Esophagus mucosa (tissue), 1 donor: ENCODE results near the gene RAPGEF3. TPM values are rescaled to one million over a fixed set of nuclear protein-coding genes. Genes with fewer than 3 reads are reported as not detected.

Experiments
- ATAC-seq: fragments of 200-7000 bp; cut with Tn5 transposase; one replicate; pipeline ENCODE4 v1.9.1; 2020
- total RNA-seq: library from RNA; stranded (reverse); gene quantifications from one replicate; pipeline ENCODE4 v1.2.4, GENCODE V29; 2023
- donor health status: DM: yes; HTN: yes; CAD: no.

The RAPGEF3 gene
- total RNA-seq, 1 donor from 2014 or later, result 16.5 TPM

DNA sequence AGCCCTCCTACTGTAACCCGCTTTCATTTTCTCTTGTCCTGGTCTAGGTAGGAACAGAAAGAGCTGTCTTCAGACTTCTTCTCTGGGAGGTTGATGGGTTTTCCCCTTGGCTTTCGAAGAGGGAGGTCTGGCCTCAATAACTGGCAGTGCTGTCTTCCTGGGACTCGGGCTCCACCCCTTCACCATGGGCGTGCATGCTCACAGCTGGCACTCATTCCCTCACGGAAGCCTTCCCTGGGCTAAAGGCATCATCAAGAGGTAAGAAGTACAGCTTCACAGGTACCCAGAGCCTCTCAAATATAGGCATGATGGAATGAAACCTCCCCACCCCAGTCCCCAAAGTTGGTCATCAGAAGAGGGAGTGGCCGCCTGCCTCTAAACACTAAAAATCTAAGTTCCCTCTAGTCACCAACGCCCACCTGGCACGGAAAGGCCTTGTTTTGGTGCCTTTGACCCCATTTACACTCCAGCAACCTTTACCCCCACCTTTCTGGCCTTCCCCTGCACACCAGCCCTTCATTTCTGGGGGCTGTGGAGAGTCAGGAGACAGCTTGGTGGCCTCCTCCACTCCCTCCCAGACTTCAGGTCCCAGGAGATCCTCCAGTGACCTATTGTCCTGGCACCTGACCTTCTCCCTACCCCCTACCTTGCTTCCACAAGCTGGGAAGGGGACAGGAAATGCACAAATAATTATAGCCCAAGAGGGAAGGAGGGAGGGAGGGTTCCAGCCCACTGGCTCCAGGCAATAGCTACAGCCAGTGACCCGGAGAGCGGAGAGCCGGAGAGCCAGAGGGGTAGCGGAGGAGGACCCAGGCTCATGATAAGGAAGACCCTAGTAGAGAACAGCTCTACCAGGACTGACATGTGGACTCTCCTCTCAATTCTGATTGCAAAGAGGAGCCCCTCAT, 2.8 kb downstream of the RAPGEF3 start:
- peak; percentile 13 for ATAC-seq

DNA sequence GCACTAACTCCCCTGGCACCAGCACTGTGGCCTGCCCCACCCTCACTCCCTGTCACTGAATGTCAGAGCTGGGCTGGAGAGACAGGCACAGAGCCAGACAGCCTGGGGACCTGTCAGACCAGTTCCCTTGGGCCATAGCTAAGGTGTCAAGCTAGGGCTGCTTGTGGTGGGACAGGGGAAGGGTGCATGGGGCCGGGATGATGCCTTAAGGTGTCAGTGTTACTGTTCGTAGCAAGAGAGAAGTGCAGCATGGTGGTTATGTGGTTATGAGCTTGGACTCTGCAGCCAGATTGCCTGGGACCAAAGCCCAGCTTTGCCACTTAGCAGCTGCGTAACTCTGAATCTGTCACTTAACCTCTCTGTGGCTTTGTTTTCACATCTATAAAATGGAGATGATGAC, 3.8 kb downstream of the RAPGEF3 start:
- ATAC-seq, result peak; percentile 41

DNA sequence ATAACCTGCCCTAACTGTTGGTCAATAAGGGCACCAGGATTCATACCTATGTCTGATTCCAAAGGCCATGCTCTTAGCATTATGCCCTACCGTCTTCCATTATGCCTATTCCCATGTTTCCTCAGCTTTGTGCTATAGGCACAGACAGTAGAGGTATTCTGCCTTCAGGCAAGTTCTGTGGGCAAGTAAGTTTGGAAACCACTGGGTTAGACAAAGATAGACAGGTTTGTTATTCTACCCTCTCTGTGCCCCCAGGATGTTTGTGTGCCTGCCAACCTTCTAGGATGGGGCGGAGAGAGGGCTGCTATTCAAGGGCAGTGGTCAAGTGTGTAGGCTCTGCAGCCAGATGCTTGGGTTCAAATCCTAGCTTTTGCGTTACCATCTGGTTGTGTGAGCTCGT, 4.6 kb downstream of the RAPGEF3 start:
- ATAC-seq, result no peak

DNA sequence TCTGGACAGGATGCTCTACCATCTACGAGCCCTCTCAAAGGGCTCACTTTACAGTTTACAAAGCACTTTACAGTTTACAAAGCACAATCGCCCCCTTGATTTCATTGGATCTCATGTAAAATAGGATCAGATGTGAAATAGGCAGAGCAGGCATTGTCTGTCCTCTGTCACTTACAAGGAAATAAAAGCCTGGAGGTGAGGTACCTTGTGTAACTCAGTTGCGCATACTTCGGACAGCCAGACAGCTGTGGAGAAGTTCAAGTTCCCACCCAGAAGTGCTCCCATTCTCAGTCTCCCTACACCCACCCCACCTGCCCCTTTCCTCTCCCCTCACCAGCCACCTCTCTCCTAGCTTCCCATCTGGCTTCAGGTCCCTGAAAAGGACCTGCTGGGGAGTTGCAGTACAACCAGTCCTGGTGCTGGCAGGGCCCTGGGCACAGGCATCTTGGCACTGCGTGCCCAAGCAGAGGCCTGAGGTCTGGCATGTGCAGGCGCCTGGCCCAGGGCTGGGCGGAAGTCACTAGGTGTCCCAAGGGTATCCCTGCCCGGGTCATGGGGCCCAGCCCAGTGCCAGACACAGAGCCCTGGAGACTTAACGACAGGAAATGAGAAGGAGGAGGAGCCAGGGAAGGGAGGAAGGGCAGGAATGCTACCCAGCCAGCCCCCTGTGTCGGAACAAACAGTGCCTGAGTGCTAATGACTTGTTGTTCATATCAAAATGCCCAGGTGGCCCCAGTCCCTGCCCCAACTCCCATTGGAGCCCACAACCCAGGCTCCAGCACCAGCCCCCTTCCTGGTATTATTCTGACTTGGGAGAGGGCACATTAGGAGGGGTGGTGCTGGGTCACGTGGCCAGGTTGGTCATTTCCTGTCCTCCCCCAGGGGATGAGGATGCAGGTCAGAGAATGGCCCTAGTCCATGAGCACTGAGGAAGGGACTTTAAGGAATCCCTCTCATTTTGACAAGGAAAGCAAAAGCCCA, 5.4 kb downstream of the RAPGEF3 start:
- ATAC-seq, result peak; percentile 85

DNA sequence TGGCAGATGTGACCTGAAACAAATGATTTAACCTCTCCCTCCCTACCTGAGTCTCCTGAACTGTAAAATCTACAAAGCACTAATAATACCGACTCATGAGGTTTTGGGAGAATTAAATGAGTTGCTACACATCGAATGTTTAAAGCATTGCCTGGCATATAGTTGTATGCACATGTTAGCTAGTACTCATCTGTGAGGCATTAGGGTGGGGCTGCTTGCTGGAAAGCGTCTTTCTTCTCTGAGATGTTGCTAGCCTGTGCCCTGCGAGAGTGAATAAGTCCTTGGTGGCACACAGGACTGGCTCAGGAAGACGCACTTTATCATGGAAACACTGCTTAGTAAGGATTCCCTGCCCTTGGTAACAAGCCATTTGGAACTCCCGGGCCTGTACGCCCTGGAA, 6.1 kb downstream of the RAPGEF3 start:
- ATAC-seq, result peak; percentile 71

DNA sequence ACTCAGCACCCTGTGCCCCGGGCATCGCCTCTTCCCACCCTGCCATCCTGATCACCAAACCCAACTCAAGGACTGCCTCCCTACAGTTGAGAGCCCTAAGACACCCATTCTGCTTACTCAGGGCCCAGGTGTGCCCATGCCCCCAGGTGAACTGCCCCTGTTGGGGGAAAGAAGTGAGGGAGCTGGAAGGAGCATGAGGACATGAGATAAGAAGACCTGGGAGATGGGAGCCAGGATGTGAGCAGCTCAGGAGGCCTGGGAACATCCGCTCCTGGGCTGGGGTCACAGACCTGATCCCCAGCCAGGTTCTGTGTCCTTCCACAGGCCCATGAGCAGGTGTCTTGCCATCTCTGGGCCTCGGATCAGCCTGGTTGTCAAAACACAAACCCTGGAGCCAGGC, 6.6 kb downstream of the RAPGEF3 start:
- ATAC-seq, result no peak

DNA sequence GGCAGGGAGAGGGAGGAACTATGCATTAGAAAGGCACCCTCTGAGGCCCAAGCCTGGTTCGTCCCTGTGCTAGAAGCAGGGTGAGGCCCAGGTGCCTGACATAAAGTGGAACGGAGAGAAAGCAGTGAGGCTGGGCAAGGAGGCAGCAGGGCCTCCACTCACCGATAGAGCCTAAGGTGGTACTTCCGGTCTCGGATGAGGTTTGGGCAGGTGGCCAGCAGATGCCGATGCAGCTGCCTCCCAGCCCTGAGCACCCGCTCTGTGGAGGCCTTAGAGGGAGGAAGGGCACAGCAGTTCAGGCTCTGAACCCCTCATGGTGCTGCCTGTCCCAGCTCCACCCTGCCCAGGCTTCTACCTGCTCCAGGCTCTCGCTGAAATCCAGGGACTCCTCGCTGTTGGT, 7.1 kb downstream of the RAPGEF3 start:
- no peak for ATAC-seq

DNA sequence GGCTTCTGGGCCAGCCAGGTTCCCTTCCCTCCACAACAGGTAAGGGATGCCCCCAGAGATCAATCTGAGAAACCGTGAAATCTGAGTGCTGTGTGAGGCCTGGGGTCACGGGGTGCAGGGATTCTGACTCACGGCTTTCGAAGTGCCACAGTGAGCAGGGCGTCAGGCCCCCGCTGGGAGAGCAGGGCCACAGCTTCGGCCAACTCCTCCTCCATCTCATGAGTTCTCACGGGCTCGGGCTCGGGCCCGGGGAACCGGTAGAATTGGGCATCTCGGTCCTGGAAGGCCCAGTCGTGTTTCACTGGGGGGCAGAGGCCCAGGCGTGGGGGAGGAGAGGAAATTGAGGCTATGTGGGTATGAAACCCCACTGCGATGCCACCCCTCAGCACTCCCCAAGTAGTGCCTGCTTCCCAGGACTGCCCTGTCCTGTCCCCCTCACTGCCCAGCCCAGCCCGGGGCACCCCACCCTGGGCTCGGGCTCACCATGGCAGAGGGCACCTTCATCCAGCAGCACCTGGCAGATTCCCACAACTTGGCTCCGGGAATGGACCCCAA, 7.7 kb downstream of the RAPGEF3 start:
- no peak for ATAC-seq

DNA sequence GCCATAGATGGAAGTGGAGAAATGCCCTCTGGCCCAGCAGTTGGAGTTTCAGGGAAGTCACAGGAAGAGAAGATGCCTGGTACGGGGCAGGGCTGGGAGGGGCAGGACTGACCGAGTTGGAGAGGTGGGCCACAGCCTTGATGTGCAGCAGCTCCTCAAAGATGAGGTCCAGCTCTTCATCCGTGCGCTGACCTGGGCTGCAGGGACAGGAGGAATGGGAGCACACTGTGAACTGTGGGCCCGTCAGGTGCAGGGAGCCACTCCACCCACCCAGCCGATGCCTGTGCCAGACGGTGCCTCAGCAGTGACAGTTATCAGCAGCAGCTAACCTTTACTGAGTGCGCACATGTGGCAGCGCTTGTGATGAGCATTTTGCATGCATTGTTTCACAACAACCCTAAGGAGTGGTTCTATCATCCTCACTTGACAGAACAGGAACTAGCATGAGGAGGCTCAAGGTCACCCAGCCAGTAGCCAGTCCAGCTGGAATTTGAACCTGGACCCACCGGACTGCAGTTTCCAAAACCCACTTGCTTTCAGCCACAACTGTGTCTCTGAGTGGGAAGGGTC, 8.4 kb downstream of the RAPGEF3 start:
- no peak for ATAC-seq

DNA sequence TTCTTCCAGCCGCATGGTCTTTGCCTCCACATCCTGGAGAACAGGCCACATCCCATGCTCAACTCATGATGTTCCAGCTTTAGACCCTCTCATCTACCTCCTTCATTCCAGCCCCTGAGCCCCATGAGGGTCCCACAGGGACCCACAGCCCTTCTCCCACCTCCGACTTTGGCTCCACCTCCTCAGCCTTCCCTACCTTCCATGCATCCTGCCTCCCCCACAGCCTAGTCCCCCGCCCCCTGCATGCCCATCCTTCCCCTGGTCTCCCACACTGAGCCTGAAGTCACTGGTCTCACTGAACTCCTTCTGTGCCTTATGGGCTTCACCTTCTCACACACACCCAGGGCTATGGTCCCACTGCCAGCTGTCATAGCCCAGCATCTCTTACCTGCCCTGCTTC, 9.8 kb downstream of the RAPGEF3 start:
- ATAC-seq, result no peak

DNA sequence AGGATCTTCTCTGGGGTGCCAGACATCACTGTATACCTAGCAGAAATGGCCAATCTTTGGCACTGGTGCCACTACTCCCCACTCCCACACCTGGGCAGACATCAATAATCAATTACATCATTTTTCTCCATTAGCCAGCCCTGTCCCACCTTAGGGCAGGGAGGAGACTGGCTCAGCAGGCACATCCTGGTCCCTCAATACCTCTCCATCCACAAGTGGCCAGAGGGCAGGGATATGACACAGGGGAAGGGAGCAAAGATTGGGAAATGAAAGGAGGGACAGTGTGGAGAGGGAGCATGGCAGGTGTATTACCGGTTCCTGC, 10.2 kb downstream of the RAPGEF3 start:
- ATAC-seq, result no peak

DNA sequence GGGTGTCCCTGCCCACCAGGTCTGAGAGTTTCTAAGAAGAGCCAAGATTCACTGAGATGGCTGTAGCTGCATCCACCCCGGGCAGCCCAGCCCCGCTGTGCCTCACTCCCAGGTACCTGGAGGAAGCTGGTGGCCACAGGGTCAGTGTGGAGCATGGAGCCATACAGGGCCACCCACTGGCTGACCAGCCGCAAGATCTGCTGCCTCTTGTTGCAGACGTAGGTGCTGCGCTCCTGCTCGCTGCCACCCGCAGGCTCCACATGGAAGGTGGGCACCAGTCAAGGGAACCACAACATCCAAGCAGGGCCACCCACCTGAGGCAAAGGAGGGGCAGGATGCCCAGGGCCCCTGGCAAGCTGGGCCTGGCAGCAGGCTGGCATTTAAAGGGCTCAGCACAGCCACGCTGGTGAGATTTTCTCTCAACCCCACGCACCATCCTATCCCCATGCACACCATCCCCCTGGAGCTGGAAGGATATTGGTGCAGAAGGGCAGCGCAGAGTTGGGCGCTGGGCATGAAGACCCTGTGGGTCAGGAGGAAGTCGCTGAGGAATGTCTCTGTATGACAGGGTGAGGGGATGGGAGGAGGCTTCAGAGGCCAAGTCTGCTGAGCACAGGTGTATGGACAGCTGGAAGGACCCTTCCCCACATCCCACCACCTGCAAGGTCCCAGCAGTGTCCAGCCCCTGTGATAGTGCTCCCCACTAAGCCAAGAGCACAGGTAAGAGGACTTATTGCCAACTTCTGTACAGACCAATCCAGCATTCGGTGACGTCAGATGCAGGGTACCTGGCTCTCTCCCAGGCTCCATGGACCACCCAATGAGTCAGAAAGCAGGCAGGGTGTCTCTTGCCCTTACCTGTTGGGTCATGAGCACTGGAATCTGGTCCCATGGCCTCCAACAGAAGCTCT, 10.8 kb downstream of the RAPGEF3 start:
- no peak for ATAC-seq

DNA sequence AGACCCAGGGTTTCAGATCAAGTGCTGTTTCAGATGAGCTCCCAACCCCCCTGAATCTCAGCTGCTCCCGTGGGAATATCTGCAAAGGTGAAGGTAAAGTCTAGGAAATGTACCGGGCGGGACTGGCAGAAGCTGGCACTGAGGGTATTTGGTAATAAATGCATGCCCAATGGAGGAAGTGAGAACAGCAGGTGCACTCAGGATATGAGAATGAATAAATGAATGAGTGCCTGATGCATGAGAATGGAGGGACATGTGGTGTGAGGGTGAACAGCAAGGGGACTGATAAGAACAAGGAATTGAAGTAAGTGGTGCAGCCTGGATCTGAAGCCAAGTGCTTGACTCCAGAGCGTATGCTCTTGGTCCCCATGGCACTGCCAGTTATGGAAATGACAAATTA, 11.6 kb downstream of the RAPGEF3 start:
- no peak for ATAC-seq

DNA sequence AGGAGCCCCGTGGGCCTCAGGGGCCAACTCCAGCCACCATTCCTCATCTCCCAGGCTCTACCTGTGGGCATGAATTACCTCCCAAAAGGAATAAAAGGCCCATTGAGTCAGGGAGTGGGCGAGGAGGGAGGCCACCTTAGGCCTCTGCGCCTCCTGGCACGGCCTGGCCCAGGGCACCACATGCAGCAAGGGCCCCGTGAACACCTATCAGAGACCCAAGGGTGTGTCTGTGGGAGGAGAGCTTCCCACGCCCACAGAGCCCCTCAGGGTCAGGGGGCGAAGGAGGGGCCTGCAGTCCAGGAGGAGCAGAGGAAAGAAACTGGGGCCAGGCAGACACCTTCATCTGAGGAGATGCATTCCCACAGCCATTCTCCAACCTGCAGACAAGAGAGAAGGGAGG, 12.2 kb downstream of the RAPGEF3 start:
- no peak for ATAC-seq

DNA sequence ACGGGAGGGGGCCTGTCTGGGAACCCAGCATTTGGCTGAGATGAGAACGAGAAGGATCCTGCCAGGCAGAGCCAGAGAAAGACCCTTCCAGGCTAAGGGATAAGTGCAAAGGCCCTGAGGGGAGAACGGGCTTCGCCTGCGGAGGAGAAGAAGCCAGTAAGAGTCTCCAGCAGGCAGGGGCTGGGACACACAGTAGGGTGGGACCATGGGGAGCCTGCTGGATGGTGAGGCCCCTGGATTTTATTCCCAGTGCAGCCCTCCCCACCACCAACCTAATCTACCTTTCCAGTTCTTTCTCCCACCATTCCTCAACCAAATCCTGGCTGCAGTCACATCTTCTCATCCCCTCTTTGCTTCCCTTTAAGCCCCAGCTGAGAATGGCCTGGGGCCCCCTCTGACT, 12.6 kb downstream of the RAPGEF3 start:
- no peak for ATAC-seq

DNA sequence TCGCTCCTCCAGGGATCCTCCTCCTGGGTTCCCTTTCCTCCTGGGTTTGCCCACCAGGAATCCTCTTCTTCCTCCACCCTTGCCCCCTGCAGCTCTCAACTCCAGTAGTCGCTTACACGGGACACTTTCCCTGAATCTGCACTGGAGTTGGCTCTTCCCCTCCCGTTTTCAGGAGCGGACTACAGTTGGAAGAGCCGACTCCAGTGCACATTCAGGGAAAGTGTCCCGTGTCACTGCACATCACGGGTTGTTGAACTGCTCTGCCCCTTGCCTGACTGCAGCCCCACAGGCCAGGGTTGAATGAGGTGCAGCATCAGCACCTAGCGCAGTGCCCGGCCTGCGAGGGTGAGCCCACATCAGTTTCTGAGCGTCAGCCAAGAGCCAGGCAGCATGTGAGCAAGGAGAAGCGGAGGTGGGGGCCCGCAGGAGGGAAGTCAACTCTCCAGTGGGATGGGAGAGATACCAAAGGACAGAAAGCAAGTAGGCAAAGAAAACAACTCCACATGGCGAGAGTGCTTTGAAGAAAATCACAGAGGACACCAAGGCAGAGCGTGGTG, 13.1 kb downstream of the RAPGEF3 start:
- no peak for ATAC-seq

DNA sequence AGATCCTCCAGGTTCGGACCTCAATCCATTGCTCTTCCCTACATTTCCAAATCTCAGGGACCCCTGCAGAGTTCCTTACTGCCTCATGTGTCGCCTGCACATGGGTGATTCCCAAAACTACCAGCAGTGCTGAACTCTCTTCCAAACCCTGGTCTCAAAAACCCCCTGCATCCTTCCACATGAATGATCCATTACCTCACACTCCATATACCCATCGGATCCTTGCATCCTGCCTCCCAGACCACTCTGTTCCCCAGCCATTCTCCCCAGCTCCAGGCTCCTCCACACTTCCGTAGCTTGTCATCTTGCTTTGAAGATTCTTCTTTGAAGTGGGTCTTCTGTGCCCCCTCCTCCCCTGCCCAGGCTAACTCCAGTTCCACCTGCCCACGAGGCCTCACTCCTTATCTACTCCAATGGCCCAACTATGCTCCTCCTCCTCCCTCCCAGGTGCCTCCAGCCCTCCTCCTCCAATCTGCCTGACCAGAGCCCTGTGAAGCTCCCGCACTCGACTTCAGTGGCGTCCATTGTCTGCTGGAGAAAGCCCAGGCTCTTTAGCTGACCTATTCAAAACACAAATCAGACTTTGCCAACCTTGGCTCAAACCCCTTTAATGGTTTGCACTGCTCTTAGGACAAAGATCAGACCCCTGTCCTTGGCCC, 13.8 kb downstream of the RAPGEF3 start:
- no peak for ATAC-seq

DNA sequence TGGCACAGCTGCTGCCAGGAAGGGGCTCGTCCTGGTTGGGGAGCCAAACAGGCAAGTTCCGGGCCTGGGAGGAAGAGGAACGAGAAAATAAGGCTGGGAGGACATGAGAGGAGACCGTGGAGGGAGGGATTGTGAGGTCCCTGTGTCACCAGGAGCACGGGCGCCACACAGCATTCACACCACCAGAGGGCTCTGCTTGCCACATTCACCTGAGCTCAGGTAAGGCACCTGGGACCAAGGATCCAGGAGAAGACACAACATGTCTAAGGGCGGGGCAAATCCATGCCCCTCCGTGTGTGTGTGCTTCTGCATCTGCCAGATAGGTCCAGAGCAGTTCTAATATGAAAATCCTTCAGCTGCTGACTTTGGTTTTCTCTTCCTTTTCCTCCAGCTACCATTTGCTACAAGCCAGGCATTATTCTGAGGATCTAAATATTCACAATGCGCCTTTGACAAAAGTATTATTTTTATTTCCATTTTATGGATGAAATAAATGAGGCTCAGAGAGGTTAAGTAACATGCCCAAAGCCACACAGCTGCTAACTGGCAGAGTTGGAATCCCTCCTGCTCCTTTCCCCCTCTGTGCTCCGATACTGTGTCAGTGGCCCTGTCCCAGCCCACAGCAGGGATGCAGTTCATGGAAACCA, 14.6 kb downstream of the RAPGEF3 start:
- ATAC-seq, result peak; percentile 67

DNA sequence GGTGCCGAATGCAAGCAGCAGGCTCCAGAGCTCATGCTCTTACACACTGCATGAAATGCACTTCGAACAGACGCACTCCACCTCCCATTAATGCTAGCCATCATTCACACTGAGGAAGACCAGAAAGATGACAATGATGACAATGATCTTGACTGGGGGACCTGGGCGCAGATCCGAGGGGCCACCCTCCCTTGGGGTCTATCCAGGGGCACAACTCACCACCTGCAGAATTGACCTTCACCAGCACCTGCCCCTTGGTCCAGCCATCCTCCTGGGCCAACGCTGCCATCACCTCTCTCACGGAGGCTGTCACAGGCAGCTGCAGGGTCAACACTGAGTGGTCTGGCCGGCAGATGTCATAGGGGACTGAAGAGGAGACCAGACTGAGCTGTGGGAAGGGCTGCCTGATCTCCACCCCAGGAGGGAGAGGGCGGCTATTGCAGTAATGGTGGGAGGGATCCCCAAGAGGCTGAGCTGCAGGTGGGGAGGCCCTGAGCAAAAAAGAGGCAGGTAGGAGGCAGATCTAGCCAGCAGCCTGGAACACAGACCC, 15.3 kb downstream of the RAPGEF3 start:
- no peak for ATAC-seq

DNA sequence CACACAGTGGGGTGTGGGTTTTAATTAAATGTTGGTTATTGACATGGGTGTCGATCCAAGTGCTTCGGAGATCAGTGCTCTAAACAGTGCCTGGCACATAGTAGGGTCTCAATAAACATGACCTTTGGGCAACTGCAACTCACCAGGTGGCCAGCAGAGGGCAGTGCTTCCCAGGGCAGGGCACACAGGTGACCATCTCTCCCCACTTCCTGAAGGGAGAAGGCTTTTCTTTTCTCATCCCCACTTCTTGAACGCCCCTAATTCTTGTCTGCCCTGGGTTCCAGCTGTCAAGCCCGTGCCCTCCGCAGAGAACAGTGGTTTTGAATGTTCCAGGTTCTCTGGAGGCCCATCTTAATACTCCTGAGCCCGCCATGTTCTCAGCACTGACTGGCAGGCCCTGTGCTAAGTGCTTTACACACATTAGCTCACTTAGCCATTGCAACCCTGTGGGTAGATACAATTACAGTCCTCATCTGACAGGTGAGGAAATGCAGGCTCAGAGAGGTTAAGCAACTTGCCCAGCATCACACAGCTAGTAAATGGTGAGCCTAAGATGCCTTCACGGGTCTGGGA, 16.3 kb downstream of the RAPGEF3 start:
- peak; percentile 34 for ATAC-seq
